NCI-H748 (cell line): ENCODE measurements around the gene PSMF1.

ENCODE experiments used
- DNase-seq: peaks from one replicate; lab custom pipeline; 2025; ENCODE audit not compliant: unreplicated experiment; lab: John Stamatoyannopoulos, UW

PSMF1 gene, protein sequence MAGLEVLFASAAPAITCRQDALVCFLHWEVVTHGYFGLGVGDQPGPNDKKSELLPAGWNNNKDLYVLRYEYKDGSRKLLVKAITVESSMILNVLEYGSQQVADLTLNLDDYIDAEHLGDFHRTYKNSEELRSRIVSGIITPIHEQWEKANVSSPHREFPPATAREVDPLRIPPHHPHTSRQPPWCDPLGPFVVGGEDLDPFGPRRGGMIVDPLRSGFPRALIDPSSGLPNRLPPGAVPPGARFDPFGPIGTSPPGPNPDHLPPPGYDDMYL

DNA sequence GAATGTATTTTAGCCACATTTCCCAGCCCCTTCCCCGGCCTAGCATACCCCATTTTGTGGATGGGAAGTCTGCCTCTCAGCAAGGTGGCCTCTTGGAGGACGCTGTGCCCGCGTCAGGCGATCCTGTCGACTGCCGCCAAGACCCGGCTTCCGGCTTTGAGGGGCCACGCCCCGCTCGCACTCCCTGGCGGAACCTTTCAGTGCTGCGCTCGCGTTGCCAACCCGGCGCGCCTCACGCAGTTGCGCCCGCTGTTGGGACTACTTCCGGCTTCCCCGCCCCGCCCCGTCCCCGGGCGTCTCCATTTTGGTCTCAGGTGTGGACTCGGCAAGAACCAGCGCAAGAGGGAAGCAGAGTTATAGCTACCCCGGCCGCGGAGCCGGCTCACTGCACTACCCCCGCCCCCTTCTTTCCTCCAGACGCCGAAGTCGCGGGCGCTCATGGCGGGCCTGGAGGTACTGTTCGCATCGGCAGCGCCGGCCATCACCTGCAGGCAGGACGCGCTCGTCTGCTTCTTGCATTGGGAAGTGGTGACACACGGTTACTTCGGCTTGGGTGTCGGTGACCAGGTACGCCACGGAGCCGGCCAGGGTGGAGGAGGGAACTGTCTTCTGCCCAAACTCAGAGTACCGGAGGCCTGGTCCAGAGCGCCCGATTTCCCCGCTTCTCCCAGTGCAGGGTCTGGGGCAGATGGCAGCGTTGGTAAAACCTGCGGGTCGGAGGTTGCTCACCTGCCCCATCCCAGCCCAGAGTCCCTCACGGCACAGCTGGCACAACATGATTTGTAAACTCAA lies at the start of gene PSMF1:
TSS of gene PSMF1 (plus strand) at position 267 of the 792 bp plus-strand sequence. CDS start at position 439, 172 bp downstream.
- peak; percentile 99 for DNase-seq

DNA sequence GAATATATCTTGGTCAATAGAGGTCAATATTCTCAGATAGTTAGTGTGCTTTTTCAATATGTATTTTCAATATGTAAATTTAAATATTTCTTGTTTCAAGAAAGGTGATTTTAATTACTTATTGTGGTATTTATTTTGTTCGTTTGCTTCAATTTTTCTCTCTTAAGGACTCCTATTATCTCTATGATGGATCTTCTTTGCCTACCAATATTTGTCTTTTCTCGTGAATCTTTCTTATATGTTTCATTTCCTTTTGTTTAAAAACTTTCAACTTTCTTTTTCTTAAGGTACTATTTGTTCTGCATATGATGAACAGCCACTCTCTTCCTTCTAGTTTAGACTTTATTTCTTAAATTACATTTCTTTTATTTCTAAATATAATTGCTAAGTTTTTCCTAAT lies 46.1 kb upstream of the PSMF1 start:
- no peak for DNase-seq

DNA sequence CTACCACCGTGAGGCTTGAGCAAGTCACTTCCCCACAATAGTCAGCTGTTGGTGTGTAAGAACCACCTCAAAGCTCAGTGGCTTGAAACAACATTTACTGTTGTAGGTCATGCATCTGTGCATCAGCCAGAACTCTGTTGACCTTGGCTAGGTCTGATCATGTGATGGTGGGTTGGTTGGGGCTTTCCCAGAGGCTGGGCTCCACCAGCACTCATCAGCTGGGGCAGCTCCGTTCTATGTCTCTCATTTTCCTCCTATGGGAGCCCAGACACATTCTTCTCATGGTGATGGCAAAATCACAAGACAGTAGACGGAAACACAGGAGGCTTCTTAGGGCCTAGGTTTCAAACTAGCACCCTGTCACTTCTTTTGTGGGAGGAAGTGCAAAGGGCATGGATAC lies 42.8 kb upstream of the PSMF1 start:
- no peak for DNase-seq

DNA sequence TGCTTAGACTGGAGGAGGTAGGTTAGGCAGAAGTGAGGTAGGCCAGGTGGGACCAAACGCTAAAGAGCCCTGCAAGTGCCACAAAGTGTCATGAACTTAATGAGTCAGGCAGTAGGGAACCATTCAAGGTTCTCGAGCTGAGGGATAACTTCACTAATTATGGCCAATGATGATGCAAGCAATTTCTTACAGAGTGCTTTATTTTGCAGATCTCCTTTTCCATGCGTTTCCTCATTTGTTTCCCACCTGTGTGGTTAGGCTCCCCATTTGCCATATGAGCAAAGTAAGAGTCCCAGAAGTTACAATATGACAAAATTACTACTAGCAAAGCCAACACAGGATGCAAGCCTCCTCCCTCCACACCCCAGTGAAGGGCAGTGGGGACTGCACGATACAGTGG lies 36.5 kb upstream of the PSMF1 start:
- no peak for DNase-seq

DNA sequence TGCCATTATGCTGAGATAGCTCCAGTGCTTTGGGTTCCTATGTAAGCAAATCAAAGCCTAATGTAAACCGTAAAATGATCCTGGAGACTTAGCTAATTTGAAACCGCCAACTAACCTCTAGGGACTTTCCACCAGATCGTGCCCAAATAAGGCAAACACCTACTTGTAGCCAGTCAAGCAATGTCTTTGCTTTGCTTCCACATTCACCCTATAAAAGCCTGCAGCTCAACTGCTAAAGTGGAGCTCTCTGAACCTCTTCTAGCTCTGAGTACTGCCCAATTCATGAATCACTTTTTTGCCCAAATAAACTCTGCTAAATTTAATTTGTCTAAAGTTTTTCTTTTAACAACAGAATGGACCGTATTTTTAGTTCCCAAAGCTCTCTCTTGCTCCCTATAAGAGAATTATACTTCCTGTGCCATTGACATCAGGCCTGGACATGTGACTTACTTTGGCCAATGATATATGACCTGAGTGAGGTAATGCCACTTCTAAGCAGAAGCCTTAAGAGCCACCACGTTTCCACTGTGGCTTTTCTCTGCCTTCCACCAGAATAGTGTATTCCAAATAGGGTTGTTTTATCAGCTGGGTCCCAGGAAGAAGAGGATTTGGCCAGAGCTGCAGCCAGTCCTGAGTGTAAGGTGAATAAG lies 34.8 kb upstream of the PSMF1 start:
- DNase-seq, result peak; percentile 25

DNA sequence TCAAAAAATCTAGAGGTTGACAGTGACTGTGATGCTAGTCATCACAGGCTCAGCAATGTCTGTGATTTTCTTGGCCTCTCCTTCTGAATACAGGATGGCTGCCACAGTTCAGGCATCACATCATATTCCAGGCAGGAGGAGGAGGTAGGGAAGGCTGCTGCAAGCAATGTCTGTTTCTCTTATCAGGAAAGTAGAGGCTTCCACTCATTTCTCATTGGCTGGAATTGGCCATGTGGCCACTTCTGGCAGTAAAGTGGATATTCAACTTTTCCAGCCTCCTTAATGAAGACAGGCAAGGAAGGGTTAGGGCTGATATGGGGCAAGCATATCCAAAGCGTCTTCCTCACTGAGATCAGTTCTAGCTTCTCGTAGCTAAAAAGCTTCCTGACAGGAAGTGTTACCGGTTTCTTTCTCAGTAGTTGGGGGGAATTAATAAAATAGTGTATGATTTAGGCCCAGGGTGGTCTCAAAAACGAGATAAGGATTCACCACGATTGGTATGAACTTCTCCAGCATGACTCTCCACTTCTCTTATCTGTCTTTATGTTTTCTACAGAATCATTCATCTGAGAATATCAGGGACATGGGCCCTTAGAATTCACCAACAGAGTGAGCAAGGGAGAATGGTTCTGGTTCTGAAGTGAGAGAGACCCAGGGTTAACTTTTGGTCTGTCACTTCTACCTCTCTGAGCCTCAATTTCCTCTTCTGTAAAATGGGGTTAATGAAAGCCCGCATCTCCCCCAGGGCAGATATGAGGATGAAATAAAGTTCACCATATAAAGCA lies 32.7 kb upstream of the PSMF1 start:
- no peak for DNase-seq

DNA sequence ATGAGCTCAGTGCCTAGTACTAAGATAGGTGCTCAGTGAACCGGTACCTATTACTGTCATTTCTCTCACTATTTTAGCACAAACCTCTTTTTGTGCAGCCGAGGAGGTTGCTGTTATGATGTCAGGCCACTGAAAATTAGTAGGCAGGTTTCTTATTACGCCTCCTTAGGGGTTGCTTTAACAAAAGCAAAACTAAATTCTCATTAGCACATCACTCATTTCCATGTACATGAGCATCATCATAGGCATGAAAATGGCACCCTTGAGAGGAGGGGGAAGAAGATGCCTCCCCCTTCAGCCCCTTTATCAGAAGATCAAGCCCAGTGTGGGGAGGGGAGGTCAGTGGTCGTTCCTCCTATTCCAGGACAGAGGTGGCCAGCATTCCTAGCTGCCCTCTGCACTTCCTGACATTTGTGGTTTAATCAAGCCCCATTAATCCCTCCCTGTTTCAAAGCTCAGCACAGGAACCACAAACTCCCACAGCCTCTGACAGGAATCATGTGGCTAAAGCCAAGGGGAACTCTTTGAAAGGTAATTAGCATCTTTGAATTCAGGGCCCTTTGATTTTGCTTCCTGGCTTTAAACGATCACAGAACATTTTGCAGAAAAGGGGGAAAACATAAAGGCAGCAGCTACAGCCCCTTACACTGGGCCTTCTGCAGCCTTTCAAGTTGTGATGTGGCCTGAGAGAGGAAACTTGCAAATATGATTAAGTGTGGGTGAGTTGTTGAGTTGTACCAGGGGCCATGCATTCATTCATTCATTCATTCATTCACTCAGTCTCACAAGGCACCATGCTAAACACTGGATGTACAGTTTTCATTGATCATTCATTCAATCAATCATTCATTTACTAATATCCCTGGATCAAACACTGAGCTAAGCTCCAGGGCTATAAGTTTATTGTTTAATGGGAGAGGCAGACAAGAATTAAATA lies 31.9 kb upstream of the PSMF1 start:
- no peak for DNase-seq

DNA sequence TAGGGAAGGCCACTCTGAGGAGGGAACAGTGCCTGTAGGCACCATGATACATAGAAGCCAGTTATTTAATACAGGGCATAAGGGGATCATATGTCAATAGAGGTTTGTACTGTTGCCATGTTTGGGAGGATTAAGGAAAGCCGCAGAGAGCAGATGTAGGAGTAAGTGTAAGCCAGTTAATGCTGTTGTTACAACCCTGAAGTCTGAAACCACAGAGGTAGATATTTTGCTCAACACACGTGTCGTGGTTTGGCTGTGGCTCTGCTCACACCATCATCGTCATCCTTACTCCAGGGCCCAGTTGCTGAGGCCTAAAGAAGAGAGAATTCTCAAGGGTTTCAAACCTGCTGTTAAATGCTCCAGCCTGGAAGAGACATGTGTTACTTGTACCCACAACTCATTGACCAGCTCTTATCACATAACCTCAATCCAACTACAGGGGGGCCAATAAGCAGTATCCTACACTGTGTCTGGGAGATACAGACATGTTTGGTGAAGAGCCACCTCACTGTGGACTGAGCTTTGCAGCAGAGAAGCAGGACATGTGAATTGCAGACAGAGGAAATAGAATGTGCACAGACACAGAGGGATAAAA lies 31.0 kb upstream of the PSMF1 start:
- DNase-seq, result no peak

DNA sequence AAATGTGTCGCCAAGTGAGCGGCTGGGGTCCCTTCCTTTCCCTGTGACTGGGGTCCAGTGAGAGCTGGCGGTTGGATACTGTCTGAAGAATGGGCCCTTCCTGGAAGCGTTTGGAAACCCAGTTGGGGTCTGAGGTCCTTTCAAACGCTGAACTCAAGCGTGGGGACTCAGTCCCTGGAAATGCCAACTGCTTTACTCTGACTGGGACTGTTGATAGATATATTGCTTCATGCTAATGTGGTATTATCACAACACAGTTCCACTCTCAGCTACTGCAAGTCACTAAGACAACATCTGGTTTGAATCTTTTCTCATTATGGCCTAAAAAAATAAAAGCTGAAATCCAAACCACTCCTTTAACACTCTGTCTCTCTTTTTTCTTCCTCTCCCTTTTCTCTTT lies 23.7 kb upstream of the PSMF1 start:
- no peak for DNase-seq

DNA sequence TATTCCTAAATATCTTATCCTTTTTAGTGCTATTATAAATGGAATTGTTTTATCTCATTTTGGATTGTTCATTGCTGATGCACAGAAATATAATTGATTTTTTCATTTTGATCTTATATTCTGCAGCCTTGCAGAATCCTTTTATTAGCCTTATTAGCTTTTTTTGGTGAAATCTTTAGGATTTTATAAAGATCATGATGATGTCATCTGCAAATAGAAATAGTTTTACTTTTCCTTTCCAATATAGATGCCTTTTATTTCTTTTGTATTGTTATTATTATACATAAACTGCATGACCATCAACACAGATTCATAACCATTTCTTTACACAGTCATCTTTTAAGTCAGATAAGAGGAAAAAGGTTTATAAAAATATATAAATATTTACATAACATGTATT lies 16.9 kb upstream of the PSMF1 start:
- DNase-seq, result no peak

DNA sequence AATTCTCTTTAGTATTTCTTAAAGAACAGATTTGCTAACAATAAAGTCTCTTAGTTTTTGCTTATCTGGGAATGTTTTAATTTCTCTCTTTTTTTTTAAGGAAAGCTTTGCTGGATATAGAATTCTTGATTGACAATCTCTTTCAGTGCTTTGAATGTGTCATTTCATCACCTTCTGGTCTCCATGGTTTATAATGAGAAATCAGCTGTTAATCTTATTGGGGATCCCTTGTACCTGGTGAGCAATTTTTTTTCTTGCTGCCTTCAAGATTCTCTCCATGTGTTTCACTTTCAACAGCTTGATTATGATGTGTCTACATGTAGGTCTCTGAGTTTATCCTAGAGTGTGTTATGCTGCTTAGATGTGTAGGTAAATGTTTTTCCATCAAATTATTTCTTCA lies 16.4 kb upstream of the PSMF1 start:
- no peak for DNase-seq

DNA sequence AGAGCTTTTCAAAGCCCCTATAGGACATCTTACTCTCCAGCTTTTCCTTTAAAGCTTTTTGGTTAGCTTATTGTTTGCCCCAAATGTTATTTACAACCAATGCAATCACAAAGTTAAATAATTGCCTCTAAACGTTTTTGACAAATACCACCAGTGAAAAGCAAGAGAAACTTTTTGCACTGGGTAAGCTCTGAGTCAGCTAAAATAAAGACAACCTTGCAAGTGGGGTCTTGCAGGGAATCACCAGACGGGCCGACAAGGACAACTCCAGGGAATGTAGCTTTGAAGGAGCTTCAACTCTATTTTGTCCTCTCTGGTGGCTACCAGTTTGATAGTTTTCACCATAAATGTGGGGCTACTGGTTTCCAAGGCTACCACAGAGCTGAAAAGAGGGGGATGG lies 14.7 kb upstream of the PSMF1 start:
- no peak for DNase-seq

DNA sequence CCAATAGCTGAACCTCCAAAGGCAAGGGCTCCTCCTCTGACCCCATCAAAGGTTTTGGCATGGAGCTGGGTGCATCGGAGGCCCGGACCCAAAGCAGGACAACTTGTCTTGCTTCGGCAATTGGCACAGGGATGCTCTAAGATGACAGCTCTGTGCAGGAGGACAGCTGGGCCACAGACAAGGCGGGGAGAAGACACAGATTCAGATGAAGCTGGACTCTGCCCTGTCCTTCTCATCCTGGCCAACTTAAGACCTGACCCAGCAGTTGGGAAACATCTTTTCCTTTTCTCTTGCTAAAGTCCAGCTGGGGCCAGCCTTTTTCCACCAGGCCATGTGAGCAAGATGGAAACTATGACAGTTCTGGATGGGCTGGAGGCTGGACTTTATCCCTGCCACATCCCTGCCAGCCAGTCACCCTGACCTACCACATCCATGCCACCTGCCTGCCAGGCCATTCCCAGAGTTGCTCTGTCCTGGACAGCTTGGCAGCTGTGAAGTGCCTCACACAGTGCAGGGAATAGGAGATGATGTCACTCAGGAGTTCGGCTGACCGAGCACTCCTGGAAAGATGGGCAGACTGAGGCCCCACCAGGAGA lies 12.7 kb upstream of the PSMF1 start:
- no peak for DNase-seq

DNA sequence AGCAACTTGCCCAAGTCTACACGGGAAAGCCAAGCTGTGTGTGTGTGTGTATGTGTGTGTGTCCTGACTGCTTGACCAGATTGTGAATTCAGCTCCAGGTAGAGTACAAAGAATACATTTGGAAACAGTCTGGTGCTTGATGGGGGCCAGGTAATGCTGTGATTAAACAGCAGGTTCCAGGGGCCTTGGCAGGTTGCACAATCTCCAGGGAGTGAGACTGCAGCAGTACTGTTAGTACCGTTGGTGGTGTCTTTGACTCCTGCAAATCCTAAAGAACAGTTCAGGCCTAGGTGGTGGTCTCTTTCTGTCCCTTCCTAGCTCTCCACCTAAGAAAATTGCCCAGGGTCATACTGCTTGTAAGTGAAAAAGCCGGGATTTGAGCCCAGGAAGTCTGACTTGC lies 11.2 kb upstream of the PSMF1 start:
- no peak for DNase-seq

DNA sequence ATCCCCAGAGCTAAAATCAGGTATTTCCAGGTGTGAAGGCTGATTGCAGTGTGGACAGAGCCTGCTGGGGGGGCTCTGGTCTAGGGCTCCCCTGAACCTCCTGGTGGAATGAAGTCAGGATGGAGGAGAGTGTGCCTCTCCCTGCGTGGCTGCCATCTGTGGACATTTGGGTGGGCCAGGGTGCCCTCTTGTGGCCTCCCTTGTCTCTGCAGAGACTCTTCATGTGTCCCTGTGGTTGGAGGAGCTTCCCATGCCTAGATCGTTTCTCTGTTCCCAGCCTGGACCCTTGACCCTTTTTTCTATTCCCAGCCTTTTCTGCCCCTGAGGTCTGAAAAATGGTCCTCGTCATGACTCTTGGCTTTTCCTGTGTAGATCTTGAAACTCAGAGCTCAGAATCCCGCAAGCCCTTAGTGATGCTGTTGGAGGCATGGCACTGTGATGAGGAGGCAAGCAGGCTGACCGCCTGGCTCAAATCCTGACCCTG lies 9.9 kb upstream of the PSMF1 start:
- peak; percentile 60 for DNase-seq

DNA sequence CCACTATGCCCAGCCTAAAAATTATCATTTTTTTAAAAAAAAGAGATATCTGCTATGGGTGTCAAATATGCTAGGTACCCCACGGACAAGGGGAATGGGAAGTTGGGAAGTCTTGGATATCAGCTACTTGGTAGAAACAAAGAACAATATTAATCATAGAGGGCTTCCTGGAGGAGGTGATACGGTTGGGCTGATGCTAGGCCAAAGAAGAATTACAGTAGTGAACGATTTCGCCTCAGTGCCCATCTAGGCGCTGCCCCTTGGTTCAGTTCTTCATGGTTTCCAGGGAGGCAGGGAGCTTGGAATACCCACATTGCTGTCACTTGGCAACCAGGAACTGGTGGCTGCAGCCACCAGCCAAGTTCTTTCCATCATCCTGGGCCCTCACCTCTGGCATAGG lies 5.5 kb upstream of the PSMF1 start:
- DNase-seq, result no peak

DNA sequence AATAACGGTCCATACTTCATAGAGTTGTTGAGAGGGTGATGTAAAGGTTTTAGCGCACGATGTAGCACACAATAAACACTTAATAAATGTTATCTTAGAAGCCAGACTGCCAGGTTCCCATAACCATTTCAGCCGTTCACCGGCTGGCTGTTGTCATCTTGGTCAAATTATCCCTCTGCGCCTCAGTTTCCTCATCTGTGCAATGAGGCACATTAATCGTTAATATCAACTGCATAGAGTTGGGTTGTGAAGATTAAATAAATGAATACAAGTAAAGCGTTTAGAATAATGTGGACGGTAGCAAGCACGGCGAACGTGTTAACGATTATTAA lies 432 bp upstream of the PSMF1 start:
- DNase-seq, result peak; percentile 49

DNA sequence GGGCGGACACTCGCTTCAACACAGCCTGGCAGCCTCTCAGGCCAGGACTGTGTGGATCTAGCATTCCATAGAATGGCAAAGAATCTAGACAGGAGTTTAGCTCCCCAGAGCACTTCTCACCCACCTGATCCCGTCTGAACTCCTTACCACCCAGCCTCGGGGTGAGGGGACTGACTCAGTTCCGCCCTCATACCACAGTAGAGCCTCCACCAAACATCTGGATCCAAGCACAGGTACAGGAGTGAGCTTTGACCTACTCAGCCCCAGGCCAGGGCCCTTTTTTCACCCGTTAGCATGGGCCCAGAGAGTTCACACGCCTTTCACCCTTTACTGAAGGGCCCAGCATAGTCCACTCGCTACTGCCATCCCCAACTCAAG lies 715 bp downstream of the PSMF1 start:
- DNase-seq, result no peak

DNA sequence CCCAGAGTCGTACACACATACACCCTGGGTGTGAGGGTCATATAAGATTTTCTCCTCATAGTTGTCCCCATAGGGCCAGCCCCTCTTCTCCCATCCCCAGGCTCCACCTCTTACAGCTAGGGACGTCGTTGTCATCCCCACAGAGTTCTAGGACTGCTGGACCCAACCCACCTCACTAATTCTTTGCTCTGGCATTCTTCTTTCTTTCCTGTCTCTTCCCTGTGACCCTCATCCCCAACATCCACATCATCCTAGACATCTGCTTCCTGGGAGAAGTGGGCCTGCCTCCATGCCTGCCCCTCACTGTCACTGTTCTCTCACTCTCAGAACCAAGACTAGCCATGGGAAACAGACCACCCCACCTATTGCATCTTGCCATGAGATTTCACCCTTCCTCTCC lies 1.1 kb downstream of the PSMF1 start:
- DNase-seq, result no peak

DNA sequence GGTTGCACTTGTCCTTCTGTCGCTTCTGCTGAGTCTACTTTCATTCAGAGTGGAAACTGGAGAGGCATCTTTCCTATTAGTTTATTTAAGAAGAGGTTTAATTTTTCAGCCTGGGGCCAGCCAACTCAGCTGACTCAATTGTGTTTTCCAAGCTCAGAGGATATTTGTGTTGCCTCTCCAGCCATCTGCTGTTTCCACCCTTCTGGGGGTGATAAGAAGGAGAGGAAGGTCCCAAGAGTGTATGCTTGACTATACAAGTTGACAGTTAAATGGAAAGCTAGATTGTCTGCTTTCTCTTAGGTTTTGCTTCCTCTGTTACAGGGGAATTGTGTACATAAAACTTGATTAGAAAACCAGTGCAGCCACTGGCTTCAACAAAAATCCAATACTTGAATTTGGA lies 3.0 kb downstream of the PSMF1 start:
- DNase-seq, result no peak
